K562 (cell line): ENCODE data around the gene JUNB. TPM values are rescaled to one million over a fixed set of nuclear protein-coding genes. Genes with fewer than 3 reads are reported as not detected.

Experiments used
- CBX8 ChIP-seq: fragments of 200-600 bp; sonication (generic); IDR thresholded peaks from 2 replicates; pipeline ENCODE4 v1.6.1; 2012; ENCODE audit warnings: borderline replicate concordance, mixed run types, low read depth, mild to moderate bottlenecking, moderate library complexity, mixed read lengths, low read length, control low read depth, inconsistent platforms; ENCODE audit not compliant: poor library complexity, severe bottlenecking; ENCODE audit errors: extremely low read depth
- CHCHD3 ChIP-seq: fragments of 250-450 bp; sonication (Bioruptor Pico); IDR thresholded peaks from 2 replicates; pipeline ENCODE4 v2.1.2; 2022; ENCODE audit warnings: mild to moderate bottlenecking
- CREB1 ChIP-seq, 2 experiments: sonication (generic) in 1 of 2; formaldehyde crosslinking in 1 of 2; IDR thresholded peaks; 2 replicates each; pipeline versions ENCODE4 v1.6.1 to v1.8.0; 2012 to 2022; ENCODE audit warnings: inconsistent platforms in 1 of 2, mild to moderate bottlenecking in 1 of 2, missing genetic modification reagents in 1 of 2, moderate library complexity in 1 of 2
- ESRRA ChIP-seq: fragments of 450-650 bp; IDR thresholded peaks from 2 replicates; pipeline ENCODE4 v1.6.1; 2014; ENCODE audit warnings: low read depth, mild to moderate bottlenecking, moderate library complexity, borderline replicate concordance
- ETV6 ChIP-seq, 3 experiments: fragments of 150-350 bp in 1 of 3; sonication (generic) in 1 of 3; formaldehyde crosslinking in 1 of 3; IDR thresholded peaks; 2 replicates each; pipeline versions ENCODE4 v1.6.1 to v1.8.0; 2014 to 2022; ENCODE audit warnings: borderline replicate concordance in 2 of 3, low read depth in 2 of 3, antibody characterized with exemption in 1 of 3, low read length in 1 of 3, mild to moderate bottlenecking in 1 of 3, missing genetic modification reagents in 1 of 3
- HNRNPK ChIP-seq: fragments of 200-400 bp; formaldehyde crosslinking; IDR thresholded peaks from one replicate; pipeline ENCODE4 v1.6.1; 2018; ENCODE audit warnings: mild to moderate bottlenecking, low read depth, low read length; ENCODE audit not compliant: poor library complexity, severe bottlenecking
- JUN ChIP-seq, 2 experiments: sonication (generic) in 1 of 2; formaldehyde crosslinking in 1 of 2; IDR thresholded peaks; 2 replicates each; pipeline versions ENCODE4 v1.6.1 to v1.8.0; 2012 to 2022; ENCODE audit warnings: borderline replicate concordance in 2 of 2, mild to moderate bottlenecking in 2 of 2, improper control_type of control experiment in 1 of 2, low read depth in 1 of 2, low read length in 1 of 2, missing genetic modification reagents in 1 of 2
- RBM22 ChIP-seq: fragments of 200-400 bp; formaldehyde crosslinking; IDR thresholded peaks from 2 replicates; pipeline ENCODE4 v1.6.1; 2018; ENCODE audit warnings: low read length, low read depth; ENCODE audit not compliant: poor library complexity, severe bottlenecking
- TOE1 ChIP-seq, 2 experiments: fragments of 450-650 bp in 1 of 2; sonication (generic) in 1 of 2; formaldehyde crosslinking in 1 of 2; IDR thresholded peaks; 2 replicates each; pipeline versions ENCODE4 v1.7.1 to v1.8.0; 2016 to 2022; ENCODE audit warnings: borderline replicate concordance in 2 of 2, mild to moderate bottlenecking in 2 of 2, antibody characterized with exemption in 1 of 2, inconsistent platforms in 1 of 2, low read depth in 1 of 2, missing genetic modification reagents in 1 of 2, moderate library complexity in 1 of 2
- ZEB2 ChIP-seq: fragments of 450-650 bp; IDR thresholded peaks from 2 replicates; pipeline ENCODE4 v1.6.1; 2016
- ZNF133 ChIP-seq: fragments of 250-450 bp; sonication (Bioruptor Pico); IDR thresholded peaks from 2 replicates; pipeline ENCODE4 v1.4.0; 2020; ENCODE audit warnings: mild to moderate bottlenecking
- ZNF175 ChIP-seq: fragments of 200-800 bp; sonication (Bioruptor generic); IDR thresholded peaks from 2 replicates; pipeline ENCODE4 v1.6.1; 2016; ENCODE audit warnings: low read depth, mild to moderate bottlenecking, missing genetic modification characterization, missing compliant biosample characterization
- polyA plus RNA-seq, 8 experiments: library from polyadenylated mRNA; depleted of rRNA in 4 of 8; stranded (reverse) in 5 of 8; unstranded in 3 of 8; fragments of >200 nt; fragmentation: Nextera tagmentation in 2 of 8; fragmentation: Illumina TruSeq in 1 of 8; extraction: Ambion mirVana in 2 of 8; extraction: Trizol in 1 of 8; gene quantifications; 2 replicates each; pipeline versions ENCODE4 v1.2.1 to v1.2.3, GENCODE V29; 2011 to 2014; ENCODE audit warnings: inconsistent platforms in 1 of 8, missing spikeins in 1 of 8
- total RNA-seq, 7 experiments: library from RNA; depleted of rRNA in 6 of 7; stranded (reverse); fragments of >200 nt in 6 of 7; fragmentation: Illumina TruSeq in 2 of 7; extraction: Trizol in 2 of 7; gene quantifications; 2 replicates each; pipeline versions ENCODE4 v1.2.1 to v1.2.3, GENCODE V29; 2011 to 2021; ENCODE audit warnings: low replicate concordance in 1 of 7
- TF ChIP-seq, protein P1 (sequence below): sonication (generic); formaldehyde crosslinking; IDR thresholded peaks from 2 replicates; pipeline ENCODE4 v1.8.0; 2023; ENCODE audit warnings: mild to moderate bottlenecking, missing genetic modification reagents
- TF ChIP-seq, protein P2 (sequence below): fragments of 450-650 bp; IDR thresholded peaks from 2 replicates; pipeline ENCODE4 v1.6.1; 2016; ENCODE audit warnings: low read depth

The JUNB gene
- total and polyA plus RNA-seq, 9 of the 15 experiments (the other 6 are each of a cell fraction or from before 2014, with no cell fraction given) = 0.23 to 88.1 (median 13.1) TPM

DNA sequence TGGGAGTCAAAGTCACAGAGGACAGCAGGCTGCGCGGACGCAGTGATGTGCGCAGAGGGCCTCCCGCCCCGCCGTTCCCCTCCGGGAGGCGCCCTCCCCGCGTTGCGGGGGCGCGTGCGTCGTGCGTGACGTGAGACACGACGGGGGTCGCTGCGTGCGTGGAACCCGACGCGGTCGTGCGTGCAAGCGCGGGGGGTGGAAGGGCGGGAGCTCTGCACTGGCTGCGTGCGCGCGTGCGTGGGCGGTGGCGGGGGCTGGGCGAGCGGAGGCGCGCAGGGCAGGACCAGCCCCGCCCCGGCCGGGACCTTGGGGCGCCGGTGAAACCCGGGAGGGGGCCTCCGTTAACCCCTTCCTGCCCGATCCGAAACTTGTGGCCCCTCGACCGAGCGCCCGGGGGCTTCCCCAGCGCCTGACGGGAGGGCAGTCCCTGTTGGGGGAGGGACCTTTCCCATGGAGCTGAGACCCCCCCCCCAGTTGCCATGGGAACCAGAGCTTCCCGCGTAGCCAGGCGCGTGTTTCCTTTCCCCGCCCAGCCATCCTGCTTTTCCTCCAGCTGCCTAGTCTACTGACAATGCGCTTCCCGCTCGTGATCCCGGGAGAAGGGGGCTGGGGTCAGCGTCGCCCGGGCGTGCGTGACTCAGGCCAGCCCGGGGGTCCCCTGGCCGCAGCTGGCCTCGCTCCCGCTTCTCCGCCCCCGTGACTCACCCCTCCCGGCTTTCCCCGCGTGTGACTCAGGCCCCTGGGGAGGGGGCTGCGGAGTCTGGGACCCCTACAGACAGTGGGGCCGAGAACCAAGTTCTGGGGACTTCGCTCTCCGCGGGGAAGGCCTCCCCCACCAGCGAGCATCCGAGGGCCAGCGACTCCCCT lies 8.6 kb upstream of the JUNB start (continued):
- TF ChIP-seq, protein P1, sequence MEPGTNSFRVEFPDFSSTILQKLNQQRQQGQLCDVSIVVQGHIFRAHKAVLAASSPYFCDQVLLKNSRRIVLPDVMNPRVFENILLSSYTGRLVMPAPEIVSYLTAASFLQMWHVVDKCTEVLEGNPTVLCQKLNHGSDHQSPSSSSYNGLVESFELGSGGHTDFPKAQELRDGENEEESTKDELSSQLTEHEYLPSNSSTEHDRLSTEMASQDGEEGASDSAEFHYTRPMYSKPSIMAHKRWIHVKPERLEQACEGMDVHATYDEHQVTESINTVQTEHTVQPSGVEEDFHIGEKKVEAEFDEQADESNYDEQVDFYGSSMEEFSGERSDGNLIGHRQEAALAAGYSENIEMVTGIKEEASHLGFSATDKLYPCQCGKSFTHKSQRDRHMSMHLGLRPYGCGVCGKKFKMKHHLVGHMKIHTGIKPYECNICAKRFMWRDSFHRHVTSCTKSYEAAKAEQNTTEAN (CRISPR knock-in tag) = 0 out of 2 replicates have a peak, but pooled peaks have one; percentile 57
- TF ChIP-seq RBM22 (peak; percentile 96), HNRNPK (no peak), CREB1 (IDR thresholded peaks at IDR 0.05) (peak; percentile 81), CREB1 (CRISPR knock-in tag; IDR thresholded peaks at IDR 0.05) (peak; percentile 86), ZNF175 (CRISPR knock-in tag) (peak; percentile 42; the same call in 1 of the 2 replicates), CHCHD3 (CRISPR knock-in tag) (no peak), ZNF133 (CRISPR knock-in tag) (no peak), TOE1 (IDR thresholded peaks at IDR 0.05; ENCODE audit: borderline replicate concordance) (peak; percentile 66; the same call in 1 of the 2 replicates), TOE1 (CRISPR knock-in tag; IDR thresholded peaks at IDR 0.05; ENCODE audit: borderline replicate concordance, low read depth) (no peak), ETV6 (IDR thresholded peaks at IDR 0.05; ENCODE audit: borderline replicate concordance in 1 of 2, low read depth in 2 of 2, low read length in 1 of 2) (no peak), ETV6 (CRISPR knock-in tag; IDR thresholded peaks at IDR 0.05; ENCODE audit: borderline replicate concordance) (no peak; the same call in 1 of the 2 replicates), JUN (IDR thresholded peaks at IDR 0.05; ENCODE audit: borderline replicate concordance, low read depth, low read length) (peak; percentile 44; the same call in 1 of the 2 replicates), JUN (CRISPR knock-in tag; IDR thresholded peaks at IDR 0.05; ENCODE audit: borderline replicate concordance) (no peak), CBX8 (no peak), ESRRA (peak; percentile 86), ZEB2 (0 out of 2 replicates have a peak, but pooled peaks have one; percentile 63)
- TF ChIP-seq, protein P2, sequence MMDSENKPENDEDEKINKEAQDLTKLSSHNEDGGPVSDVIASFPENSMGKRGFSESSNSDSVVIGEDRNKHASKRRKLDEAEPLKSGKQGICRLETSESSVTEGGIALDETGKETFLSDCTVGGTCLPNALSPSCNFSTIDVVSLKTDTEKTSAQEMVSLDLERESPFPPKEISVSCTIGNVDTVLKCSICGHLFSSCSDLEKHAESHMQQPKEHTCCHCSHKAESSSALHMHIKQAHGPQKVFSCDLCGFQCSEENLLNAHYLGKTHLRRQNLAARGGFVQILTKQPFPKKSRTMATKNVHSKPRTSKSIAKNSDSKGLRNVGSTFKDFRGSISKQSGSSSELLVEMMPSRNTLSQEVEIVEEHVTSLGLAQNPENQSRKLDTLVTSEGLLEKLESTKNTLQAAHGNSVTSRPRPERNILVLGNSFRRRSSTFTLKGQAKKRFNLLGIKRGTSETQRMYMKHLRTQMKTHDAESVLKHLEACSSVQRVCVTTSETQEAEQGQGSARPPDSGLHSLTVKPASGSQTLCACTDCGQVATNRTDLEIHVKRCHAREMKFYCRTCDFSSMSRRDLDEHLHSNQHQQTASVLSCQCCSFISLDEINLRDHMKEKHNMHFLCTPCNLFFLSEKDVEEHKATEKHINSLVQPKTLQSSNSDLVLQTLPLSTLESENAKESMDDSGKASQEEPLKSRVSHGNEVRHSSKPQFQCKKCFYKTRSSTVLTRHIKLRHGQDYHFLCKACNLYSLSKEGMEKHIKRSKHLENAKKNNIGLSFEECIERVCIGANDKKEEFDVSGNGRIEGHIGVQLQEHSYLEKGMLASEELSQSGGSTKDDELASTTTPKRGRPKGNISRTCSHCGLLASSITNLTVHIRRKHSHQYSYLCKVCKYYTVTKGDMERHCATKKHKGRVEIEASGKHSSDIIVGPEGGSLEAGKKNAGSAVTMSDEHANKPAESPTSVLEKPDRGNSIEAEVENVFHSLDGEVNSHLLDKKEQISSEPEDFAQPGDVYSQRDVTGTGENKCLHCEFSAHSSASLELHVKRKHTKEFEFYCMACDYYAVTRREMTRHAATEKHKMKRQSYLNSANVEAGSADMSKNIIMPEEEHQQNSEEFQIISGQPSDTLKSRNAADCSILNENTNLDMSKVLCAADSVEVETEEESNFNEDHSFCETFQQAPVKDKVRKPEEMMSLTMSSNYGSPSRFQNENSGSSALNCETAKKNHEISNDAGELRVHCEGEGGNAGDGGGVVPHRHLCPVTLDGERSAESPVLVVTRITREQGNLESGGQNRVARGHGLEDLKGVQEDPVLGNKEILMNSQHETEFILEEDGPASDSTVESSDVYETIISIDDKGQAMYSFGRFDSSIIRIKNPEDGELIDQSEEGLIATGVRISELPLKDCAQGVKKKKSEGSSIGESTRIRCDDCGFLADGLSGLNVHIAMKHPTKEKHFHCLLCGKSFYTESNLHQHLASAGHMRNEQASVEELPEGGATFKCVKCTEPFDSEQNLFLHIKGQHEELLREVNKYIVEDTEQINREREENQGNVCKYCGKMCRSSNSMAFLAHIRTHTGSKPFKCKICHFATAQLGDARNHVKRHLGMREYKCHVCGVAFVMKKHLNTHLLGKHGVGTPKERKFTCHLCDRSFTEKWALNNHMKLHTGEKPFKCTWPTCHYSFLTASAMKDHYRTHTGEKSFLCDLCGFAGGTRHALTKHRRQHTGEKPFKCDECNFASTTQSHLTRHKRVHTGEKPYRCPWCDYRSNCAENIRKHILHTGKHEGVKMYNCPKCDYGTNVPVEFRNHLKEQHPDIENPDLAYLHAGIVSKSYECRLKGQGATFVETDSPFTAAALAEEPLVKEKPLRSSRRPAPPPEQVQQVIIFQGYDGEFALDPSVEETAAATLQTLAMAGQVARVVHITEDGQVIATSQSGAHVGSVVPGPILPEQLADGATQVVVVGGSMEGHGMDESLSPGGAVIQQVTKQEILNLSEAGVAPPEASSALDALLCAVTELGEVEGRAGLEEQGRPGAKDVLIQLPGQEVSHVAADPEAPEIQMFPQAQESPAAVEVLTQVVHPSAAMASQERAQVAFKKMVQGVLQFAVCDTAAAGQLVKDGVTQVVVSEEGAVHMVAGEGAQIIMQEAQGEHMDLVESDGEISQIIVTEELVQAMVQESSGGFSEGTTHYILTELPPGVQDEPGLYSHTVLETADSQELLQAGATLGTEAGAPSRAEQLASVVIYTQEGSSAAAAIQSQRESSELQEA = no peak
